HepG2 (cell line): ENCODE results near the gene DICER1. TPM values are rescaled to one million over a fixed set of nuclear protein-coding genes. Genes with fewer than 3 reads are reported as not detected.

Source experiments
- ATAC-seq: fragments of 200-7000 bp; cut with Tn5 transposase; 3 replicates; pipeline ENCODE4 v1.9.1; 2020; ENCODE audit warnings: mild to moderate bottlenecking, moderate library complexity
- BruUV-seq: library from RNA; stranded (reverse); fragments of 400-500 nt; replicated peaks from 2 replicates; lab custom pipeline; 2021; lab: Mats Ljungman, UMichigan
- CTCF ChIA-PET: fragments of 300-600 bp; formaldehyde crosslinking; extraction: SDS; loops from one replicate; lab custom pipeline; 2021; ENCODE audit warnings: low total read pairs, inconsistent platforms, low intra/inter-chr PET ratio; lab: Yijun Ruan, JAX
- POLR2A ChIA-PET: fragments of 350-600 bp; sonication (Branson Sonifier 250); formaldehyde crosslinking; loops from one replicate; lab custom pipeline; 2020; ENCODE audit warnings: antibody characterized with exemption, inconsistent platforms; lab: Yijun Ruan, JAX
- DNase-seq: peaks from one replicate; pipeline ENCODE4 v3.0.0-alpha.2; 2015; ENCODE audit warnings: low spot score
- FAIRE-seq: peaks from 3 replicates; lab custom pipeline; 2011; peaks lifted over from hg19 to GRCh38; lab: Jason Lieb, UNC
- H2AFZ ChIP-seq: one replicate; pipeline ENCODE4 v1.6.1; 2011; ENCODE audit warnings: low read length, inconsistent platforms
- H3K27ac ChIP-seq: fragments of 300-600 bp; 3 replicates; pipeline ENCODE4 v1.8.0; 2011; ENCODE audit warnings: mixed run types, mild to moderate bottlenecking, mixed read lengths, low read length, inconsistent platforms; ENCODE audit not compliant: insufficient read depth; ENCODE audit errors: extremely low read length
- H3K27me3 ChIP-seq, 2 experiments: fragments of 200-600 bp in 1 of 2; 2 replicates in 1 of 2; 3 replicates in 1 of 2; pipeline versions ENCODE4 v1.6.0 to v1.8.0; 2011; ENCODE audit warnings: low read length in 2 of 2, mild to moderate bottlenecking in 2 of 2, moderate library complexity in 2 of 2, inconsistent platforms in 1 of 2; ENCODE audit not compliant: insufficient read depth in 2 of 2, control insufficient read depth in 1 of 2
- H3K36me3 ChIP-seq, 2 experiments: fragments of 200-600 bp in 1 of 2; replicated peaks in 1 of 2; 2 replicates in 1 of 2; 3 replicates in 1 of 2; pipeline versions ENCODE4 v1.5.1 to v1.8.0; 2011; ENCODE audit warnings: low read length in 2 of 2, inconsistent platforms in 1 of 2; ENCODE audit not compliant: insufficient read depth in 2 of 2, control insufficient read depth in 1 of 2
- H3K4me1 ChIP-seq: 2 replicates; pipeline ENCODE4 v1.5.1; 2012; ENCODE audit warnings: low read length, inconsistent platforms; ENCODE audit not compliant: insufficient read depth
- H3K4me2 ChIP-seq: 2 replicates; pipeline ENCODE4 v1.6.0; 2011; ENCODE audit warnings: low read depth, low read length, inconsistent platforms
- H3K4me3 ChIP-seq, 3 experiments: fragments of 200-600 bp in 1 of 3; sonication (generic), shearing (Covaris generic) in 1 of 3; replicated peaks in 1 of 3; 2 replicates each; pipeline ENCODE4 v1.5.1; 2011 to 2016; ENCODE audit warnings: low read length in 3 of 3, inconsistent platforms in 2 of 3, low read depth in 2 of 3, mild to moderate bottlenecking in 2 of 3, control low read depth in 1 of 3, mixed read lengths in 1 of 3; ENCODE audit not compliant: insufficient read depth in 1 of 3
- H3K79me2 ChIP-seq: one replicate; pipeline ENCODE4 v1.6.1; 2011; ENCODE audit warnings: low read length, inconsistent platforms; ENCODE audit not compliant: insufficient read depth
- H3K9ac ChIP-seq: 2 replicates; pipeline ENCODE4 v1.6.0; 2011; ENCODE audit warnings: mild to moderate bottlenecking, low read depth, low read length, inconsistent platforms; ENCODE audit not compliant: insufficient read depth
- H3K9me3 ChIP-seq: 2 replicates; pipeline ENCODE4 v1.5.1; 2012; ENCODE audit warnings: mild to moderate bottlenecking, low read length
- H4K20me1 ChIP-seq: 2 replicates; pipeline ENCODE4 v1.6.0; 2011; ENCODE audit warnings: inconsistent platforms, mild to moderate bottlenecking, low read length, moderate library complexity; ENCODE audit not compliant: insufficient read depth
- NR3C1 ChIP-seq: sonication (generic); formaldehyde crosslinking; IDR thresholded peaks from 2 replicates; pipeline ENCODE4 v1.4.0; 2020; ENCODE audit warnings: missing genetic modification reagents
- SMARCE1 ChIP-seq: fragments of 450-650 bp; IDR thresholded peaks from 2 replicates; pipeline ENCODE4 v1.6.1; 2017; ENCODE audit warnings: borderline replicate concordance
- SSRP1 ChIP-seq: IDR thresholded peaks from 2 replicates; pipeline ENCODE4 v1.6.1; 2016; ENCODE audit warnings: control low read depth
- TCF7 ChIP-seq: sonication (generic); IDR thresholded peaks from 2 replicates; pipeline ENCODE4 v1.6.1; 2016; ENCODE audit warnings: antibody characterized with exemption, low read depth
- ZNF33A ChIP-seq: sonication (generic); formaldehyde crosslinking; IDR thresholded peaks from 2 replicates; pipeline ENCODE4 v1.5.1; 2020; ENCODE audit warnings: missing genetic modification reagents, mild to moderate bottlenecking, moderate library complexity, borderline replicate concordance
- WGBS: methylation state at CpG from one replicate; pipeline ENCODE4 v1.1.6; 2017; ENCODE audit warnings: low lambda C conversion rate; 5-methylcytosine and 5-hydroxymethylcytosine counted together
- in situ Hi-C: cut with HindIII; loops from 2 replicates; pipeline ENCODE4 v1.10.0; 2017; ENCODE audit warnings: low pct_unique_long_range_greater_than_20kb; ENCODE audit not compliant: extremely low pct_ligation_motif_present
- intact Hi-C: fragments of 100-400 bp; cut with micrococcal nuclease; formaldehyde crosslinking; loops from one replicate; pipeline ENCODE4 v1.10.0; 2022; ENCODE audit not compliant: unreplicated experiment
- polyA plus RNA-seq, 8 experiments: library from polyadenylated mRNA; depleted of rRNA in 3 of 8; stranded (reverse) in 7 of 8; unstranded in 1 of 8; fragments of >200 nt; fragmentation: Illumina TruSeq in 4 of 8; extraction: Trizol in 4 of 8; gene quantifications; 2 replicates each; pipeline versions ENCODE4 v1.2.1 to v1.2.3, GENCODE V29; 2011 to 2016; ENCODE audit warnings: low read depth in 4 of 8, missing spikeins in 1 of 8, mixed read lengths in 1 of 8; ENCODE audit not compliant: insufficient read depth in 1 of 8
- total RNA-seq, 5 experiments: library from RNA; depleted of rRNA; stranded (reverse); fragments of >200 nt; fragmentation: Illumina TruSeq; extraction: Trizol; gene quantifications; 2 replicates each; pipeline ENCODE4 v1.2.3, GENCODE V29; 2016; ENCODE audit warnings: low read depth in 1 of 5
- TF ChIP-seq, protein P1 (sequence below): sonication (generic); formaldehyde crosslinking; IDR thresholded peaks from 2 replicates; pipeline ENCODE4 v1.4.0; 2020; ENCODE audit warnings: missing genetic modification reagents
- TF ChIP-seq, protein P2 (sequence below): IDR thresholded peaks from 2 replicates; pipeline ENCODE4 v1.6.1; 2016
- TF ChIP-seq, protein P3 (sequence below), 2 experiments: sonication (generic) in 1 of 2; formaldehyde crosslinking in 1 of 2; IDR thresholded peaks; 2 replicates each; pipeline versions ENCODE4 v1.4.0 to v1.6.1; 2018 to 2020; ENCODE audit warnings: missing genetic modification reagents in 2 of 2, borderline replicate concordance in 1 of 2, low read depth in 1 of 2, mild to moderate bottlenecking in 1 of 2, missing biosample characterization in 1 of 2
- TF ChIP-seq, protein P4 (sequence below): sonication (generic); formaldehyde crosslinking; IDR thresholded peaks from 2 replicates; pipeline ENCODE4 v1.4.0; 2020; ENCODE audit warnings: mild to moderate bottlenecking, missing genetic modification reagents

The DICER1 gene
- total and polyA plus RNA-seq, 2 of the 13 experiments (the other 11 are each of a cell fraction or from before 2014, with no cell fraction given): 31.8 to 61.9 TPM

DNA sequence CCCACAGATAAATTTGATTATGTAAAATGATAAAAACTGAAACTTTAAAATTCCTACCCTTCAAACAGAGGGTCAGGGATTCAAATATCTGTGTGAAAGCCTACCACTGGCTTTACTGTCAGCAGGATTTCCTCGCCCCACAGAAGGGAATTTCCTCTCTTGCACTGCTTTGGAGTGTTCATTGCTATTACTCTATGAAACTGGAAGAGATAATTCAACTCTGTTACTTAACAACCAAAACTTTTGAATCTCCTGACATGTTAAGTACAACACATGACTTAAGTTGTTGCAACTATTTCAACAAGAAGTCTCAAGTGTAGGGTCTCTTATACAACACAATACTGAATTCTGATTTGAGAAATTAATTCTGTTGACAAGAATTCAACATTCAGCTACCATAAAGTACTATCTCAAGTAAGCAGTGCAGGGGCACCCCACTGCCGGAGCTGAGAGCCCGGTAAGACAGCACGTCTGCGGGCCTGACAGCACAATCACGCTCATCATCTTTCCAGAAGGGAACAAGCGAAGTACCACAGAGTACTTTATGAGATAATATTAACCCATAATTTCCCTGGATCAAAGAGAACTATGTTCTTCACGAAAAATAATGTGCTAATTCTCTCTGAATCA is 22.9 kb downstream of the DICER1 start (continued):
- TF ChIP-seq, protein P1, sequence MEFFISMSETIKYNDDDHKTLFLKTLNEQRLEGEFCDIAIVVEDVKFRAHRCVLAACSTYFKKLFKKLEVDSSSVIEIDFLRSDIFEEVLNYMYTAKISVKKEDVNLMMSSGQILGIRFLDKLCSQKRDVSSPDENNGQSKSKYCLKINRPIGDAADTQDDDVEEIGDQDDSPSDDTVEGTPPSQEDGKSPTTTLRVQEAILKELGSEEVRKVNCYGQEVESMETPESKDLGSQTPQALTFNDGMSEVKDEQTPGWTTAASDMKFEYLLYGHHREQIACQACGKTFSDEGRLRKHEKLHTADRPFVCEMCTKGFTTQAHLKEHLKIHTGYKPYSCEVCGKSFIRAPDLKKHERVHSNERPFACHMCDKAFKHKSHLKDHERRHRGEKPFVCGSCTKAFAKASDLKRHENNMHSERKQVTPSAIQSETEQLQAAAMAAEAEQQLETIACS (CRISPR knock-in tag): no peak
- TF ChIP-seq, protein P2, sequence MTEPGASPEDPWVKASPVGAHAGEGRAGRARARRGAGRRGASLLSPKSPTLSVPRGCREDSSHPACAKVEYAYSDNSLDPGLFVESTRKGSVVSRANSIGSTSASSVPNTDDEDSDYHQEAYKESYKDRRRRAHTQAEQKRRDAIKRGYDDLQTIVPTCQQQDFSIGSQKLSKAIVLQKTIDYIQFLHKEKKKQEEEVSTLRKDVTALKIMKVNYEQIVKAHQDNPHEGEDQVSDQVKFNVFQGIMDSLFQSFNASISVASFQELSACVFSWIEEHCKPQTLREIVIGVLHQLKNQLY (CRISPR knock-in tag): no peak
- TF ChIP-seq ZNF33A: no peak
- TF ChIP-seq SSRP1: no peak

DNA sequence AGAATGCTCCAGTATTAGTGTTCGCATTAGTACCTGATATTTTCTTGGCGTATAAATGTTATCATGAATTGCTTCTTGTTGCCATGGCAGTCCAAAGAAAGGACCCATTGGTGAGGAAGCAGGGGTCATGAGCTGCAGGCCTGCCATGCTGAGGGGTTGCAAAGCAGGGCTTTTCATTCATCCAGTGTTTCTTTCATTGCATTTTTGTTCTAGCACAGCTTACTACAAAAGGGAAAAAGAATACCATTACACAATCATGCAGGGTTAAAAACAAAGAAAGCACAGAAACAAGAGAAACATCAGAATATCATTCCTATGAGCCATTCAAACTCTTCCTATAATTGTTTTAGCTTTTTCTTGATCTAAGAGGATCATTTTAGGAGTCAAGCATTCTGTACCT is 24.0 kb downstream of the DICER1 start:
- Histone ChIP-seq H3K4me3 (no peak overlapping the region), H3K9ac (no peak overlapping the region), H3K9me3 (no peaks in the 10 kb centered on the region), H4K20me1 (peaks cover 4% of the 10 kb centered on the region; the same call in 1 of the 2 replicates), H3K79me2 (peaks cover 38% of the 10 kb centered on the region), H3K36me3 (peaks cover 2 to 28% of the 10 kb centered on the region in 2 experiments; a peak in 4 of 5 replicates), H2AFZ (no peak overlapping the region), H3K4me2 (no peak overlapping the region), H3K27me3 (no peaks in the 10 kb centered on the region), H3K4me1 (peaks cover 12% of the 10 kb centered on the region), H3K27ac (no peak overlapping the region)
- no peak for FAIRE-seq
- in situ Hi-C loops: no loop called here
- intact Hi-C loops: no loop called here
- CTCF ChIA-PET: no interaction called here
- no TSS peak for BruUV-seq
- no peak for DNase-seq
- 92% methylated on average over 2 of the region's 2 CpGs for WGBS
- POLR2A ChIA-PET: no interaction called here
- TF ChIP-seq SMARCE1 (no peak), NR3C1 (CRISPR knock-in tag) (no peak), TCF7 (no peak)
- TF ChIP-seq, protein P3, sequence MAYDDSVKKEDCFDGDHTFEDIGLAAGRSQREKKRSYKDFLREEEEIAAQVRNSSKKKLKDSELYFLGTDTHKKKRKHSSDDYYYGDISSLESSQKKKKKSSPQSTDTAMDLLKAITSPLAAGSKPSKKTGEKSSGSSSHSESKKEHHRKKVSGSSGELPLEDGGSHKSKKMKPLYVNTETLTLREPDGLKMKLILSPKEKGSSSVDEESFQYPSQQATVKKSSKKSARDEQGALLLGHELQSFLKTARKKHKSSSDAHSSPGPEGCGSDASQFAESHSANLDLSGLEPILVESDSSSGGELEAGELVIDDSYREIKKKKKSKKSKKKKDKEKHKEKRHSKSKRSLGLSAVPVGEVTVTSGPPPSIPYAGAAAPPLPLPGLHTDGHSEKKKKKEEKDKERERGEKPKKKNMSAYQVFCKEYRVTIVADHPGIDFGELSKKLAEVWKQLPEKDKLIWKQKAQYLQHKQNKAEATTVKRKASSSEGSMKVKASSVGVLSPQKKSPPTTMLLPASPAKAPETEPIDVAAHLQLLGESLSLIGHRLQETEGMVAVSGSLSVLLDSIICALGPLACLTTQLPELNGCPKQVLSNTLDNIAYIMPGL (CRISPR knock-in tag; IDR thresholded peaks at IDR 0.05; ENCODE audit: borderline replicate concordance in 1 of 2, low read depth in 1 of 2): no peak
- TF ChIP-seq, protein P4, sequence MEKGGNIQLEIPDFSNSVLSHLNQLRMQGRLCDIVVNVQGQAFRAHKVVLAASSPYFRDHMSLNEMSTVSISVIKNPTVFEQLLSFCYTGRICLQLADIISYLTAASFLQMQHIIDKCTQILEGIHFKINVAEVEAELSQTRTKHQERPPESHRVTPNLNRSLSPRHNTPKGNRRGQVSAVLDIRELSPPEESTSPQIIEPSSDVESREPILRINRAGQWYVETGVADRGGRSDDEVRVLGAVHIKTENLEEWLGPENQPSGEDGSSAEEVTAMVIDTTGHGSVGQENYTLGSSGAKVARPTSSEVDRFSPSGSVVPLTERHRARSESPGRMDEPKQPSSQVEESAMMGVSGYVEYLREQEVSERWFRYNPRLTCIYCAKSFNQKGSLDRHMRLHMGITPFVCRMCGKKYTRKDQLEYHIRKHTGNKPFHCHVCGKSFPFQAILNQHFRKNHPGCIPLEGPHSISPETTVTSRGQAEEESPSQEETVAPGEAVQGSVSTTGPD: no peak
- ATAC-seq: no peak
